ENCODE data around the gene BTBD16. TPM values are rescaled to one million over a fixed set of nuclear protein-coding genes. Genes with fewer than 3 reads are reported as not detected.

Gene BTBD16
- total and polyA plus RNA-seq, 2 donors from 2014 or later, result 0.34 to 1.2 TPM

DNA sequence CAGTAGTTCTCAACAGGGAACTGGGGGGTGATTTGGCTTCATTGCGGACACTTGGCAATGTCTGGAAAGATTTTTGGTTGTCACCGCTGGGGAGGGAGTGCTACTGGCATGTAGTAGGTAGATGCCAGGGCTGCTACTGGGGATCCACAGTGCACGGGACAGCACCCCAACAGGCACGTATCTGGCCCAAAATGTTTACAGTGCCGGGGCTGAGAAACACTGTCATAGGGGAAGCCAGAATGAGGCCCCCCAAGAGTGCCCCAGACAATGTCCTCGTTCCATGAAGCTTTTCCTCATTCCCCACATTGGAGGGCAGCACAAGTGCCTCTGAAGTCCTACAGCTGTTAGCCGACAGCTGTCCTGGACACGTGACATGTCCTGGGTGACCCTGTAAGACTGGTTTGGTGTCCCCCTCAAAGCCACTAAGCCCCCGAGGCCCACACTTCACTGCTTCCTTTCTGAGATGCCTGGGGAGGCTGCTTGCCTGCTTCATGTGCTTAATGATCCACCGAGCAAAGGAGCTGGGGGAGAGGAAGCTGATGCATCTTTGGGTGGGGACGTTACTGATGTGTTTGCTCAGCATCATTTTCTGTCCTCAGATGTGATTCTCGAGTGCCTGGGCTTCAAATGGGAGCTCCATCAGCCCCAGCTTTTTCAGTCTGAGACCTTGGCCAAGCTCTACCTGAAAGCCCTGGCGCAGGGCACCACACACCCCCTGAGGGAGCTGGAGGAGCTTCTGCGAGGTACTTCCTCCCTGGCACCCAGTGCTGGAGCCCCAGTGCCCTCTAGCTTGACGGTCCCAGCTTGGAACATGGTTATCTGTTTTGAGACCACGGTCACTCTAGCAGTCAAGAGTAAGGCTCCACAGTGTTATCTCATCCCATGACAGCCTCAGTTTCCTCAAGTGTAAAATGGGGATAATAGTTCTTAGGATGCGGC is 14.7 kb downstream of the BTBD16 start:
- Histone ChIP-seq H3K36me3 (ENCODE audit: control insufficient read depth in 2 of 3, insufficient read depth in 3 of 3, low read length in 3 of 3) (no peaks in the 10 kb centered on the region), H3K4me3 (ENCODE audit: low read length in 3 of 3) (no peak overlapping the region), H3K9ac (ENCODE audit: low read length in 3 of 3) (no peak overlapping the region), H3K27ac (ENCODE audit: low read depth in 2 of 2, low read length in 2 of 2) (no peak overlapping the region), H3K4me1 (ENCODE audit: control insufficient read depth in 2 of 3, insufficient read depth in 2 of 3, low read depth in 1 of 3, low read length in 3 of 3) (no peaks in the 10 kb centered on the region), H3K27me3 (ENCODE audit: control insufficient read depth, insufficient read depth, low read length) (no peaks in the 10 kb centered on the region), H3K9me3 (ENCODE audit: control insufficient read depth in 2 of 3, insufficient read depth in 1 of 3, low read length in 3 of 3) (no peaks in the 10 kb centered on the region)
- intact Hi-C loops (cut with DNase I), result no loop called here
- DNase-seq (peak in 3 of 5 donors; percentile 27 to 51 (median 30)), FAIRE-seq (no peak)
- TF ChIP-seq, protein P1, sequence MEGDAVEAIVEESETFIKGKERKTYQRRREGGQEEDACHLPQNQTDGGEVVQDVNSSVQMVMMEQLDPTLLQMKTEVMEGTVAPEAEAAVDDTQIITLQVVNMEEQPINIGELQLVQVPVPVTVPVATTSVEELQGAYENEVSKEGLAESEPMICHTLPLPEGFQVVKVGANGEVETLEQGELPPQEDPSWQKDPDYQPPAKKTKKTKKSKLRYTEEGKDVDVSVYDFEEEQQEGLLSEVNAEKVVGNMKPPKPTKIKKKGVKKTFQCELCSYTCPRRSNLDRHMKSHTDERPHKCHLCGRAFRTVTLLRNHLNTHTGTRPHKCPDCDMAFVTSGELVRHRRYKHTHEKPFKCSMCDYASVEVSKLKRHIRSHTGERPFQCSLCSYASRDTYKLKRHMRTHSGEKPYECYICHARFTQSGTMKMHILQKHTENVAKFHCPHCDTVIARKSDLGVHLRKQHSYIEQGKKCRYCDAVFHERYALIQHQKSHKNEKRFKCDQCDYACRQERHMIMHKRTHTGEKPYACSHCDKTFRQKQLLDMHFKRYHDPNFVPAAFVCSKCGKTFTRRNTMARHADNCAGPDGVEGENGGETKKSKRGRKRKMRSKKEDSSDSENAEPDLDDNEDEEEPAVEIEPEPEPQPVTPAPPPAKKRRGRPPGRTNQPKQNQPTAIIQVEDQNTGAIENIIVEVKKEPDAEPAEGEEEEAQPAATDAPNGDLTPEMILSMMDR (IDR thresholded peaks at IDR 0.05; ENCODE audit: borderline replicate concordance, extremely low read depth, insufficient read depth), result no peak

DNA sequence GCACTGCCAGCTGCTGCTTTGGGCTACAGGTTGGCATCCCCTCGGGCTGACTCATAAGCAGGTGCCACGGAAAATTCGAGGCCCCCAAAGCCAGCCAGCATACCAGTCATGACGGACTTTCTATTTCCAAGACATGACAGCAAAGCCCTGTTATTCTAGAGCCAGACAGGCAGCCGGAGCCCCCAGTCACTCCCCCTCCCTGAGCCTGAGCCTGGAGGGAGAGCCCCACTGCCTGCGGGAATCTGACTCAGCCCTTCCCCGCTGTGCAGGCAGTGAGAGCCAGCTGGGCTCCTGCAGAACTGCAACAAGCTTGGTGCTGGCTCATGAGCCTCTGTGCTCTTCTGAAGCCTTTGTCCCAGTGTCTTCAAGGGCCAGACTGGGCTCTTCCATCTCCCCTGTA is 15.8 kb downstream of the BTBD16 start:
- no peaks in the 10 kb centered on the region for H3K36me3 ChIP-seq (ENCODE audit: control insufficient read depth in 2 of 3, insufficient read depth in 3 of 3, low read length in 3 of 3)
- no peak overlapping the region for H3K27ac ChIP-seq (ENCODE audit: low read depth in 2 of 2, low read length in 2 of 2)
- peak in 3 of 5 donors; percentile 37 to 61 (median 51) for DNase-seq
- no peak overlapping the region for H3K9ac ChIP-seq (ENCODE audit: low read length in 3 of 3)
- intact Hi-C loops (cut with DNase I), result no loop called here
- TF ChIP-seq, protein P1 (IDR thresholded peaks at IDR 0.05; ENCODE audit: borderline replicate concordance, extremely low read depth, insufficient read depth), result no peak
- no peak overlapping the region for H3K4me3 ChIP-seq (ENCODE audit: low read length in 3 of 3)
- H3K9me3 ChIP-seq (ENCODE audit: control insufficient read depth in 2 of 3, insufficient read depth in 1 of 3, low read length in 3 of 3), result no peaks in the 10 kb centered on the region
- H3K27me3 ChIP-seq (ENCODE audit: control insufficient read depth, insufficient read depth, low read length), result no peaks in the 10 kb centered on the region
- no peak for FAIRE-seq
- no peaks in the 10 kb centered on the region for H3K4me1 ChIP-seq (ENCODE audit: control insufficient read depth in 2 of 3, insufficient read depth in 2 of 3, low read depth in 1 of 3, low read length in 3 of 3)

GRCh38 chr10:122287570-122287969 is 16.5 kb downstream of the BTBD16 start:
- no peak overlapping the region for H3K9ac ChIP-seq (ENCODE audit: low read length in 3 of 3)
- DNase-seq, result peak in 1 of 5 donors; percentile 9

More at GRCh38 chr10:122287570-122287969, 16.5 kb downstream of the BTBD16 start:
- no peak overlapping the region for H3K27ac ChIP-seq (ENCODE audit: low read depth in 2 of 2, low read length in 2 of 2)
- H3K4me1 ChIP-seq (ENCODE audit: control insufficient read depth in 2 of 3, insufficient read depth in 2 of 3, low read depth in 1 of 3, low read length in 3 of 3), result no peaks in the 10 kb centered on the region
- no peaks in the 10 kb centered on the region for H3K27me3 ChIP-seq (ENCODE audit: control insufficient read depth, insufficient read depth, low read length)
- intact Hi-C loops (cut with DNase I), result no loop called here
- FAIRE-seq, result no peak
- TF ChIP-seq, protein P1 (IDR thresholded peaks at IDR 0.05; ENCODE audit: borderline replicate concordance, extremely low read depth, insufficient read depth), result no peak
- H3K9me3 ChIP-seq (ENCODE audit: control insufficient read depth in 2 of 3, insufficient read depth in 1 of 3, low read length in 3 of 3), result no peaks in the 10 kb centered on the region
- no peak overlapping the region for H3K4me3 ChIP-seq (ENCODE audit: low read length in 3 of 3)
- no peaks in the 10 kb centered on the region for H3K36me3 ChIP-seq (ENCODE audit: control insufficient read depth in 2 of 3, insufficient read depth in 3 of 3, low read length in 3 of 3)
